A549 treated with DMSO at 1 μM for 4 hours (cell line): ENCODE data around the gene NDUFA11. TPM values are rescaled to one million over a fixed set of nuclear protein-coding genes. Genes with fewer than 3 reads are reported as not detected.

Experiments used
- total RNA-seq: library from RNA; stranded (reverse); fragments of 200-300 nt; extraction: Qiagen RNA extraction; gene quantifications from 5 replicates; pipeline ENCODE4 v1.2.3, GENCODE V29; 2022; ENCODE audit warnings: low read depth

The NDUFA11 gene
- 248 to 285 TPM (median 265 TPM) in 5 replicates for total RNA-seq

DNA sequence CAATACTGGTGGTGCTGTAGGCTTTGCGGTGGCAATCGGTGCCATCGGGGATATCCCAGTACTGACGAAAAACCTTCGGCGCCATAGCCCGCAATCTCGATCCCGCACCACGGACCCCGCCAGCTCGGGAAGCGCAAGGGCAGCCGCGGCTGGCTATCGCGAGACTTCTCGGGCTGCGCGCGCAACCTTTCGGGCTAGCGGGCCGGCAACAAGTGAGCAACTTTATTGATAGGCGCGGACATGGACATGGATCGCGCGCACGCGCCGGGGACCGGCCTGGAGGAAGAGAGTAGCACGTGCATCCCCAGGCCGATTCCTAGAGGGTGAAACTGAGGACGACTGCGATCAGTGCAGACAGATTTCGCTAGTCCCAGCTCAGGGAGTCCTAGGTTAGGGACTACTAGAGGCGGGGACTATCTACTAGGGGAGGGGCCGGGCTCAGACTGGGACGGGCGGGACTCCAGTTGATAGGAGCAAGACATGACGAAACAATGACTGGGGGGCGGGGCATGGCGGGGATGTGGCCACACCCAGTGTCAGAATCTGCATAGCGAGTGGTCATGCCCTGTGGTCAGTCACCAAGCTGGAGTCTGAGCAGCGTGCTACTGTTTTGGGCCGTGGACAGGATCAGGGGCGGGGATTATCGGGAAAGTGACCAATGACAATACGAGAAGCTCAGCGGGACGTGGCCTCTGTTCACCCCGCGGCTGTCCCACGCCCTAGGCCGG lies at the start of gene NDUFA11:
Gene NDUFA11, minus strand, starts transcription at position 167 of the 728 bp plus-strand sequence. Its CDS starts 82 bp downstream, at position 85.

DNA sequence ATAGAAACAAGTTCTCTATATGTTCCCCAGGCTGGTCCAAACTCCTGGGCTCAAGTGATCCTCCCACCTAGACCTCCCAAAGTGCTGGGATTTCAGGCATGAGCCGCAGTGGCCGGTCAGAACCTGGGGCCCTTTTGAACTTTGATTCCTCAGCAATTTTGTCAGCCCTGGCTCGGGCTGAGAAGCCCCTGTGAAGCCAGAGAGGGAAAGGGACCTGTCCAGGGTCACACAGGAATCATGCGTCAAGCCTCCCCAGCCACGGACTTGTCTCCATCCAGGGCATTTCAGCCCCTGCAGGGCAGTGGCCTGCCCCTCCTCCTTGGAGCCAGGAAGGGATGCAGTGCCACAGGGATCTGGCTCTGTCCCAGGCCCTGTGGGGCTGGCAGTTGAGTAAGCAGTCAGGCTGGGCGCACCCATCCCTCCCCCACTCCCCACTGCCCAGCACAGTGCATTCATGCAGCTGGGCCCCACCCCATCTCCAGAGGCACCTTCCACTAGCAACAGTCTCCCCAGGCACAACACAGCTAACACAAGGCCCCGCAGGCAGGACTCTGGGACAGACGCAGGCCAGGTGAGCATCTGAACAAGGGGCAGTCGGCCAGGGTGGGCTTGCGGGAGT lies 10.3 kb upstream of the NDUFA11 start, which contains the start of gene CAPS:
Gene CAPS, plus strand, starts transcription at position 516 of the 619 bp plus-strand sequence. CDS start 153 bp downstream, outside the sequence.

DNA sequence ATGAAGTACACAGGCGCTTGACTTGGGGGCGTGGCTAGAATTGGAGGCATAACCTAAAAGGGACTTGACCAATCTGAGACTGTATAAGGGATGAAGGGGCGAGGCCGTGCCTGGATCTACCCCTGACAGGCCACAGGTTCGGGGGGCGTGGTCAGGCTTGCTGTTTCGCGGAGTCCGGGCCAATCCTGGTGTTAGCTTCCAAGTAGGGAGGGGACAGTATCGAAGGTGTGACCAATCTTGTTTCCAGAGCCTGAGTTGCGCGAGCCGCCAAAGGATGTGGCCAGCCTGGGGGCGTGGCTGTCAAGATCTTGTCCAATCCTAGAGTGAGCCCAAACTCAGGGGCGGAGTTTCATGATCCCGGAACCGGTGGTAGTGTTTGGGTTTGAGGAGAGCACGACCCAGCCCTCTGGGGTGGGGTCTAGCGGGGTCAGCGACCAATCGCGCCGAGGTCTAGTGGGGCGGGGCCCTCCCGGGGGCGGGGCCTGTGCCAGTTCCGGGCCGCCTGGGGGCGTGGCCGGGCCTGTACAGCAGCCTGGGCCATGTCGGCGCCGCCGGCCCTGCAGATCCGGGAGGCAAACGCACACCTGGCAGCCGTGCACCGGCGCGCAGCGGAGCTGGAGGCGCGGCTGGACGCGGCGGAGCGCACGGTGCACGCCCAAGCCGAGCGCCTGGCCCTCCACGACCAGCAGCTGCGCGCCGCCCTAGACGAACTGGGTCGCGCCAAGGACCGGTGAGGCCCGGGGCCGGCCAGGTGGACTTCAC lies 943 bp upstream of the NDUFA11 start, which contains the start of gene VMAC:
Gene VMAC, plus strand, starts transcription at position 521 of the 762 bp plus-strand sequence. Its CDS starts 19 bp downstream, at position 540.

DNA sequence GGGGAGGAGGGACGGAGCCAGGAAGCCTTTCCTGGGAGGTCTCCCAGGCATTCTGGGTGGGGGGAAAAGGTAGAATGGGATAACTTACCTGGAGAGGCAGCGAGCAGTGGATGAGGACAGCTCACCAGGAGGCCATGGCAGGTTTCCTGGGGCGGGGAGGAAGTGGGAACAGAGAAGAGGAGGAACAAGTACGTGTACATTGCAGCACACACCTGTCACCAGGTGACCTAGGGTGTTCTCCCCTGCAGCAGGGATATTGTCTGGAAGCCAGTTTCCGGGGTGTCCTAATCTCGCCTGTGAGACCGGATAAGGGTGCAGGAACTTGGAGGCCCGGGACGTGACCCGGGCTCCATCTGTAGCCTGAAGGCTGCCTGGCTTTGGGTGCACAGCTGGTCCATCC lies 52.3 kb downstream of the NDUFA11 start, which contains the start of gene FUT3:
Gene FUT3, minus strand, starts transcription at position 148 of the 400 bp plus-strand sequence.

Other genes starting within 250 kb of the NDUFA11 start
- gene MICOS13, start 223.3 kb downstream of the NDUFA11 start, total RNA-seq = 47.2 to 69.6 TPM (median 61.4 TPM) in 5 replicates
- 3.4 to 5.3 TPM (median 3.9 TPM) in 5 replicates for gene HSD11B1L, start 222.8 kb downstream of the NDUFA11 start, total RNA-seq
- 726 to 796 TPM (median 738 TPM) in 5 replicates for gene RPL36, start 213.5 kb downstream of the NDUFA11 start, total RNA-seq
- gene LONP1, start 183.6 kb downstream of the NDUFA11 start, total RNA-seq = 52.8 to 65.6 TPM (median 60.4 TPM) in 5 replicates
- not detected in 5 replicates for gene CATSPERD, start 183.2 kb downstream of the NDUFA11 start, total RNA-seq
- 2.1 to 3.2 TPM (median 2.6 TPM) in 5 replicates for gene PRR22, start 119.0 kb downstream of the NDUFA11 start, total RNA-seq
- gene DUS3L, start 112.6 kb downstream of the NDUFA11 start, total RNA-seq = 27.4 to 33.9 TPM (median 30.2 TPM) in 5 replicates
- 0.46 to 0.94 TPM (median 0.64 TPM) in 5 replicates for gene NRTN, start 98.7 kb downstream of the NDUFA11 start, total RNA-seq
- gene FUT6, start 64.1 kb downstream of the NDUFA11 start, total RNA-seq = not detected in 5 replicates
- gene FUT3, start 52.3 kb downstream of the NDUFA11 start, total RNA-seq = 0.07 to 0.14 TPM in 2 of 5 replicates, not detected in the others
- gene FUT5, start 33.2 kb downstream of the NDUFA11 start, total RNA-seq = 0.11 TPM in 1 of 5 replicates, not detected in the others
- gene VMAC, start 1.1 kb upstream of the NDUFA11 start, total RNA-seq = 0.36 to 0.94 TPM (median 0.60 TPM) in 5 replicates
- 0.64 to 1.3 TPM (median 1.0 TPM) in 5 replicates for gene CAPS, start 10.5 kb upstream of the NDUFA11 start, total RNA-seq
- gene RANBP3, start 74.3 kb upstream of the NDUFA11 start, total RNA-seq = 43.6 to 48.7 TPM (median 46.9 TPM) in 5 replicates
- gene RFX2, start 206.7 kb upstream of the NDUFA11 start, total RNA-seq = 5.1 to 9.5 TPM (median 6.2 TPM) in 5 replicates
- not detected in 5 replicates for gene ACSBG2, start 231.9 kb upstream of the NDUFA11 start, total RNA-seq